ENCODE data around the gene DNAJB2. TPM values are rescaled to one million over a fixed set of nuclear protein-coding genes. Genes with fewer than 3 reads are reported as not detected.
"Not testable (repeated sequence)": the region's sequence is repeated elsewhere in the genome, so short reads cannot be mapped to it uniquely, and the experiment has no call there.

The DNAJB2 gene
- total RNA-seq, 4 donors from 2014 or later = 34.7 to 69.4 (median 58.3) TPM

GRCh38 chr2:219286436-219287115, 7.4 kb downstream of the DNAJB2 start:
- DNase-seq = peak in 1 of 3 donors; percentile 13
- peaks cover 0 to 53% (median 0%) of the 10 kb centered on the region in 3 donors for H3K36me3 ChIP-seq
- peaks cover 0 to 9% (median 0%) of the 10 kb centered on the region in 4 donors for H3K4me1 ChIP-seq
- H3K27me3 ChIP-seq = no peaks in the 10 kb centered on the region
- no peak for TF ChIP-seq POLR2A (IDR thresholded peaks at IDR 0.05)
- TF ChIP-seq, protein P1, sequence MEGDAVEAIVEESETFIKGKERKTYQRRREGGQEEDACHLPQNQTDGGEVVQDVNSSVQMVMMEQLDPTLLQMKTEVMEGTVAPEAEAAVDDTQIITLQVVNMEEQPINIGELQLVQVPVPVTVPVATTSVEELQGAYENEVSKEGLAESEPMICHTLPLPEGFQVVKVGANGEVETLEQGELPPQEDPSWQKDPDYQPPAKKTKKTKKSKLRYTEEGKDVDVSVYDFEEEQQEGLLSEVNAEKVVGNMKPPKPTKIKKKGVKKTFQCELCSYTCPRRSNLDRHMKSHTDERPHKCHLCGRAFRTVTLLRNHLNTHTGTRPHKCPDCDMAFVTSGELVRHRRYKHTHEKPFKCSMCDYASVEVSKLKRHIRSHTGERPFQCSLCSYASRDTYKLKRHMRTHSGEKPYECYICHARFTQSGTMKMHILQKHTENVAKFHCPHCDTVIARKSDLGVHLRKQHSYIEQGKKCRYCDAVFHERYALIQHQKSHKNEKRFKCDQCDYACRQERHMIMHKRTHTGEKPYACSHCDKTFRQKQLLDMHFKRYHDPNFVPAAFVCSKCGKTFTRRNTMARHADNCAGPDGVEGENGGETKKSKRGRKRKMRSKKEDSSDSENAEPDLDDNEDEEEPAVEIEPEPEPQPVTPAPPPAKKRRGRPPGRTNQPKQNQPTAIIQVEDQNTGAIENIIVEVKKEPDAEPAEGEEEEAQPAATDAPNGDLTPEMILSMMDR (IDR thresholded peaks at IDR 0.05) = no peak
- H3K4me3 ChIP-seq = no peak overlapping the region
- H3K9me3 ChIP-seq = no peaks in the 10 kb centered on the region
- H3K27ac ChIP-seq = no peak overlapping the region

DNA sequence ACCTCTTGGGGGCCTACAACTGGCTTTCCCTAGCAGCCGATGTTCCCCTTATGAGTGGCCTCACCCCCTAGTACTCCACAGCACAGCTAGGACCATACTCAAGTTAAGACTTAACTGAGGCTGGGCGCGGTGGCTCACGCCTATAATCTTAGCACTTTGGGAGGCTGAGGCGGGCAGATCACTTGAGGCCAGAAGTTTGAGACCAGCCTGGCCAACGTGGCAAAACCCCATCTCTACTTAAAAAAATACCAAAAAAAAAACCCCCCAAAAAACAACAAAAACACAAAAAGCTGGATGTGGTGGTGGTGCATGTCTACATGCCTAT, 7.9 kb downstream of the DNAJB2 start:
- not testable (repeated sequence) for H3K9me3 ChIP-seq, H3K4me3 ChIP-seq, H3K27ac ChIP-seq, H3K27me3 ChIP-seq, H3K4me1 ChIP-seq
- peaks cover 0 to 48% (median 0%) of the 10 kb centered on the region in 3 donors for H3K36me3 ChIP-seq
- DNase-seq = peak in 1 of 3 donors; percentile 26

GRCh38 chr2:219287580-219288265, 8.6 kb downstream of the DNAJB2 start:
- H3K4me3 ChIP-seq = no peak overlapping the region
- no peak for TF ChIP-seq POLR2A (IDR thresholded peaks at IDR 0.05)
- TF ChIP-seq, protein P1 (IDR thresholded peaks at IDR 0.05) = no peak
- no peak overlapping the region for H3K27ac ChIP-seq
- H3K36me3 ChIP-seq = peaks cover 0 to 41% (median 0%) of the 10 kb centered on the region in 3 donors
- H3K27me3 ChIP-seq = no peaks in the 10 kb centered on the region
- peaks cover 0 to 9% (median 0%) of the 10 kb centered on the region in 4 donors for H3K4me1 ChIP-seq
- no peaks in the 10 kb centered on the region for H3K9me3 ChIP-seq
- peak in 1 of 3 donors; percentile 35 for DNase-seq

- TF ChIP-seq, protein P1 (IDR thresholded peaks at IDR 0.05) = no peak
- TF ChIP-seq POLR2A (IDR thresholded peaks at IDR 0.05) = no peak
- Histone ChIP-seq H3K27me3 (no peaks in the 10 kb centered on the region), H3K4me1 (peaks cover 0 to 9% (median 0%) of the 10 kb centered on the region in 4 donors), H3K36me3 (peaks cover 0 to 27% (median 0%) of the 10 kb centered on the region in 3 donors), H3K9me3 (no peaks in the 10 kb centered on the region), H3K4me3 (no peak overlapping the region), H3K27ac (no peak overlapping the region)
- DNase-seq = peak in 1 of 3 donors; percentile 21
These were observed 10.0 kb downstream of the DNAJB2 start for GRCh38 chr2:219289195-219289536.

- peak overlapping the region in 3 of 4 donors; percentile 5 to 31 (median 9) for H3K27ac ChIP-seq
- peaks cover 0 to 9% (median 0%) of the 10 kb centered on the region in 4 donors for H3K4me1 ChIP-seq
- no peaks in the 10 kb centered on the region for H3K9me3 ChIP-seq
- H3K36me3 ChIP-seq = peaks cover 0 to 21% (median 0%) of the 10 kb centered on the region in 3 donors
- no peak overlapping the region for H3K4me3 ChIP-seq
- no peak for TF ChIP-seq POLR2A (IDR thresholded peaks at IDR 0.05)
- TF ChIP-seq, protein P1 (IDR thresholded peaks at IDR 0.05) = no peak
- peak in 1 of 3 donors; percentile 51 for DNase-seq
- no peaks in the 10 kb centered on the region for H3K27me3 ChIP-seq
These were observed 10.6 kb downstream of the DNAJB2 start for GRCh38 chr2:219289537-219290361.
